DND-41 (cell line): ENCODE measurements around the gene DNM3.

ENCODE experiments used
- ATAC-seq: fragments of 200-7000 bp; cut with Tn5 transposase; 3 replicates; pipeline ENCODE4 v1.9.1; 2021; ENCODE audit warnings: low read depth; ENCODE audit not compliant: insufficient read depth
- DNase-seq: peaks from one replicate; pipeline ENCODE4 v3.0.0-alpha.2; 2020
- H2AFZ ChIP-seq: 2 replicates; pipeline ENCODE4 v1.6.0; 2012; ENCODE audit warnings: low read depth, low read length
- H3K27ac ChIP-seq: 2 replicates; pipeline ENCODE4 v1.5.1; 2012; ENCODE audit warnings: low read length, inconsistent platforms
- H3K27me3 ChIP-seq: fragments of 200-600 bp; sonication (generic); 2 replicates; pipeline ENCODE4 v1.6.0; 2012; ENCODE audit warnings: low read length, mild to moderate bottlenecking, inconsistent platforms; ENCODE audit not compliant: insufficient read depth, poor library complexity
- H3K36me3 ChIP-seq: 2 replicates; pipeline ENCODE4 v1.5.1; 2012; ENCODE audit warnings: low read length, inconsistent platforms; ENCODE audit not compliant: insufficient read depth
- H3K4me1 ChIP-seq: 2 replicates; pipeline ENCODE4 v1.5.1; 2012; ENCODE audit warnings: mild to moderate bottlenecking, low read length; ENCODE audit not compliant: insufficient read depth
- H3K4me2 ChIP-seq: 2 replicates; pipeline ENCODE4 v1.6.0; 2012; ENCODE audit warnings: mild to moderate bottlenecking, moderate library complexity, low read length, inconsistent platforms; ENCODE audit not compliant: insufficient read depth
- H3K4me3 ChIP-seq, 2 experiments: fragments of 200-600 bp in 1 of 2; shearing (Covaris generic) in 1 of 2; 2 replicates each; pipeline ENCODE4 v1.5.1; 2012 to 2016; ENCODE audit warnings: inconsistent platforms in 2 of 2, low read length in 2 of 2, mild to moderate bottlenecking in 2 of 2, low read depth in 1 of 2, moderate library complexity in 1 of 2
- H3K79me2 ChIP-seq: 2 replicates; pipeline ENCODE4 v1.6.0; 2012; ENCODE audit warnings: low read length, inconsistent platforms; ENCODE audit not compliant: insufficient read depth
- H3K9ac ChIP-seq: 2 replicates; pipeline ENCODE4 v1.6.0; 2012; ENCODE audit warnings: low read depth, mild to moderate bottlenecking, inconsistent platforms, low read length, moderate library complexity
- H3K9me3 ChIP-seq: 2 replicates; pipeline ENCODE4 v1.5.1; 2012; ENCODE audit warnings: low read length, moderate library complexity, mild to moderate bottlenecking, inconsistent platforms; ENCODE audit not compliant: insufficient read depth, severe bottlenecking
- H4K20me1 ChIP-seq: 2 replicates; pipeline ENCODE4 v1.6.0; 2012; ENCODE audit warnings: low read length; ENCODE audit not compliant: insufficient read depth
- CTCF ChIP-seq: IDR thresholded peaks from 2 replicates; pipeline ENCODE4 v1.5.1; 2012; ENCODE audit warnings: borderline replicate concordance, low read length, moderate library complexity, mild to moderate bottlenecking; ENCODE audit not compliant: poor library complexity, severe bottlenecking; ENCODE audit errors: extremely low read depth
- EZH2 ChIP-seq: IDR thresholded peaks from 3 replicates; pipeline ENCODE4 v1.6.1; 2012; ENCODE audit warnings: borderline replicate concordance, low read depth, mild to moderate bottlenecking, moderate library complexity, low read length, inconsistent platforms; ENCODE audit not compliant: severe bottlenecking

The DNM3 gene

GRCh38 chr1:171984262-171984661 lies 143.0 kb downstream of the DNM3 start:
- ATAC-seq, result no peak
- Histone ChIP-seq H3K9ac (no peak overlapping the region), H3K27me3 (no peaks in the 10 kb centered on the region), H3K4me2 (no peak overlapping the region), H4K20me1 (no peaks in the 10 kb centered on the region), H3K36me3 (no peaks in the 10 kb centered on the region), H3K4me1 (no peaks in the 10 kb centered on the region), H3K79me2 (no peaks in the 10 kb centered on the region), H3K9me3 (no peaks in the 10 kb centered on the region), H2AFZ (no peak overlapping the region), H3K27ac (no peak overlapping the region), H3K4me3 (no peak overlapping the region)
- no peak for DNase-seq
- TF ChIP-seq CTCF (no peak), EZH2 (no peak)

GRCh38 chr1:171984850-171985485 lies 143.7 kb downstream of the DNM3 start:
- ATAC-seq (0 out of 3 replicates have a peak, but pooled peaks have one; percentile 55), DNase-seq (no peak)
- no peak overlapping the region for H3K4me2 ChIP-seq
- H3K4me3 ChIP-seq, result no peak overlapping the region
- no peaks in the 10 kb centered on the region for H3K4me1 ChIP-seq
- H3K9me3 ChIP-seq, result no peaks in the 10 kb centered on the region
- no peaks in the 10 kb centered on the region for H4K20me1 ChIP-seq
- H2AFZ ChIP-seq, result no peak overlapping the region
- no peaks in the 10 kb centered on the region for H3K79me2 ChIP-seq
- H3K9ac ChIP-seq, result no peak overlapping the region
- no peak overlapping the region for H3K27ac ChIP-seq
- no peaks in the 10 kb centered on the region for H3K27me3 ChIP-seq
- TF ChIP-seq CTCF, result peak; percentile 83
- no peak for TF ChIP-seq EZH2
- no peaks in the 10 kb centered on the region for H3K36me3 ChIP-seq

GRCh38 chr1:171985639-171986038 lies 144.3 kb downstream of the DNM3 start:
- Histone ChIP-seq H3K79me2 (no peaks in the 10 kb centered on the region), H2AFZ (no peak overlapping the region), H3K36me3 (no peaks in the 10 kb centered on the region), H3K9ac (no peak overlapping the region), H4K20me1 (no peaks in the 10 kb centered on the region), H3K4me3 (no peak overlapping the region), H3K27me3 (peaks cover 5% of the 10 kb centered on the region), H3K4me1 (no peaks in the 10 kb centered on the region), H3K4me2 (no peak overlapping the region), H3K9me3 (no peaks in the 10 kb centered on the region), H3K27ac (no peak overlapping the region)
- TF ChIP-seq EZH2 (no peak), CTCF (peak; percentile 28)
- ATAC-seq (0 out of 3 replicates have a peak, but pooled peaks have one; percentile 31), DNase-seq (no peak)
